ENCODE measurements around the gene TMEM119. TPM values are rescaled to one million over a fixed set of nuclear protein-coding genes. Genes with fewer than 3 reads are reported as not detected.

TMEM119 gene
- total and polyA plus RNA-seq, 9 of the 15 experiments (the other 6 are each of a cell fraction or from before 2014, with no cell fraction given), result 0.18 TPM; not detected in 8

GRCh38 chr12:108607981-108608600 is 10.2 kb upstream of the TMEM119 start (continued):
- TF ChIP-seq ETV5 (CRISPR knock-in tag; IDR thresholded peaks at IDR 0.05; ENCODE audit: low read depth), result no peak

- H3K4me3 ChIP-seq, result no peak overlapping the region
- no peaks in the 10 kb centered on the region for H3K79me2 ChIP-seq (ENCODE audit: control insufficient read depth, insufficient read depth, low read length)
- no peaks in the 10 kb centered on the region for H4K20me1 ChIP-seq (replicated peaks; ENCODE audit: control insufficient read depth, insufficient read depth, low read length)
- peaks cover 9 to 16% of the 10 kb centered on the region in 2 experiments for H3K4me1 ChIP-seq (replicated peaks in 1 of 2; ENCODE audit: control insufficient read depth in 2 of 2, insufficient read depth in 2 of 2, low read length in 2 of 2)
- H2AFZ ChIP-seq (ENCODE audit: low read depth, low read length), result no peak overlapping the region
- 50% methylated on average over 9 of the region's 9 CpGs for WGBS (ENCODE audit: insufficient coverage, low coverage, missing lambda C conversion rate)
- no peak overlapping the region; a peak in 1 of 4 replicates for H3K9ac ChIP-seq (ENCODE audit: insufficient read depth in 1 of 2, low read depth in 2 of 2, low read length in 2 of 2)
- BruUV-seq (replicated peaks), result no TSS peak
- POLR2A ChIA-PET, result no interaction called here
- CTCF ChIA-PET (ENCODE audit: low intra/inter-chr PET ratio), result no interaction called here
- H3K9me1 ChIP-seq (ENCODE audit: control insufficient read depth, insufficient read depth, low read length), result no peaks in the 10 kb centered on the region
- in situ Hi-C loops (cut with MboI), result no loop called here
- no peak overlapping the region for H3K27ac ChIP-seq (ENCODE audit: extremely low read depth, low read depth, low read length)
- no peaks in the 10 kb centered on the region for H3K27me3 ChIP-seq (ENCODE audit: control insufficient read depth in 2 of 2, insufficient read depth in 2 of 2, low read length in 2 of 2)
- no peaks in the 10 kb centered on the region for H3K36me3 ChIP-seq (ENCODE audit: control insufficient read depth, insufficient read depth, low read length)
- no peaks in the 10 kb centered on the region for H3K9me3 ChIP-seq (replicated peaks; ENCODE audit: control insufficient read depth, insufficient read depth, low read depth, low read length)
- H3K4me2 ChIP-seq (ENCODE audit: insufficient read depth, low read length), result no peak overlapping the region
- intact Hi-C loops (cut with micrococcal nuclease), result no loop called here
- DNase-seq (ENCODE audit: extremely low read depth in 1 of 4, low spot score in 3 of 4) (no peak), ATAC-seq (no peak), FAIRE-seq (no peak)
- TF ChIP-seq ELF2 (CRISPR knock-in tag; IDR thresholded peaks at IDR 0.05) (no peak), AFF1 (IDR thresholded peaks at IDR 0.05; ENCODE audit: low read depth in 1 of 2, partially characterized antibody in 2 of 2) (no peak), NCOA4 (IDR thresholded peaks at IDR 0.05; ENCODE audit: partially characterized antibody) (no peak), SETDB1 (IDR thresholded peaks at IDR 0.05; ENCODE audit: low read length) (no peak), L3MBTL2 (IDR thresholded peaks at IDR 0.05) (no peak), FOXA1 (IDR thresholded peaks at IDR 0.05; ENCODE audit: borderline replicate concordance) (no peak)
- TF ChIP-seq, protein P1, sequence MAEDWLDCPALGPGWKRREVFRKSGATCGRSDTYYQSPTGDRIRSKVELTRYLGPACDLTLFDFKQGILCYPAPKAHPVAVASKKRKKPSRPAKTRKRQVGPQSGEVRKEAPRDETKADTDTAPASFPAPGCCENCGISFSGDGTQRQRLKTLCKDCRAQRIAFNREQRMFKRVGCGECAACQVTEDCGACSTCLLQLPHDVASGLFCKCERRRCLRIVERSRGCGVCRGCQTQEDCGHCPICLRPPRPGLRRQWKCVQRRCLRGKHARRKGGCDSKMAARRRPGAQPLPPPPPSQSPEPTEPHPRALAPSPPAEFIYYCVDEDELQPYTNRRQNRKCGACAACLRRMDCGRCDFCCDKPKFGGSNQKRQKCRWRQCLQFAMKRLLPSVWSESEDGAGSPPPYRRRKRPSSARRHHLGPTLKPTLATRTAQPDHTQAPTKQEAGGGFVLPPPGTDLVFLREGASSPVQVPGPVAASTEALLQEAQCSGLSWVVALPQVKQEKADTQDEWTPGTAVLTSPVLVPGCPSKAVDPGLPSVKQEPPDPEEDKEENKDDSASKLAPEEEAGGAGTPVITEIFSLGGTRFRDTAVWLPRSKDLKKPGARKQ (CRISPR knock-in tag; IDR thresholded peaks at IDR 0.05), result no peak
- TF ChIP-seq, protein P2, sequence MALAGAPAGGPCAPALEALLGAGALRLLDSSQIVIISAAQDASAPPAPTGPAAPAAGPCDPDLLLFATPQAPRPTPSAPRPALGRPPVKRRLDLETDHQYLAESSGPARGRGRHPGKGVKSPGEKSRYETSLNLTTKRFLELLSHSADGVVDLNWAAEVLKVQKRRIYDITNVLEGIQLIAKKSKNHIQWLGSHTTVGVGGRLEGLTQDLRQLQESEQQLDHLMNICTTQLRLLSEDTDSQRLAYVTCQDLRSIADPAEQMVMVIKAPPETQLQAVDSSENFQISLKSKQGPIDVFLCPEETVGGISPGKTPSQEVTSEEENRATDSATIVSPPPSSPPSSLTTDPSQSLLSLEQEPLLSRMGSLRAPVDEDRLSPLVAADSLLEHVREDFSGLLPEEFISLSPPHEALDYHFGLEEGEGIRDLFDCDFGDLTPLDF (CRISPR knock-in tag; IDR thresholded peaks at IDR 0.05), result no peak
- TF ChIP-seq, protein P3, sequence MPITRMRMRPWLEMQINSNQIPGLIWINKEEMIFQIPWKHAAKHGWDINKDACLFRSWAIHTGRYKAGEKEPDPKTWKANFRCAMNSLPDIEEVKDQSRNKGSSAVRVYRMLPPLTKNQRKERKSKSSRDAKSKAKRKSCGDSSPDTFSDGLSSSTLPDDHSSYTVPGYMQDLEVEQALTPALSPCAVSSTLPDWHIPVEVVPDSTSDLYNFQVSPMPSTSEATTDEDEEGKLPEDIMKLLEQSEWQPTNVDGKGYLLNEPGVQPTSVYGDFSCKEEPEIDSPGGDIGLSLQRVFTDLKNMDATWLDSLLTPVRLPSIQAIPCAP (CRISPR knock-in tag; IDR thresholded peaks at IDR 0.05; ENCODE audit: borderline replicate concordance), result no peak
- TF ChIP-seq, protein P4, sequence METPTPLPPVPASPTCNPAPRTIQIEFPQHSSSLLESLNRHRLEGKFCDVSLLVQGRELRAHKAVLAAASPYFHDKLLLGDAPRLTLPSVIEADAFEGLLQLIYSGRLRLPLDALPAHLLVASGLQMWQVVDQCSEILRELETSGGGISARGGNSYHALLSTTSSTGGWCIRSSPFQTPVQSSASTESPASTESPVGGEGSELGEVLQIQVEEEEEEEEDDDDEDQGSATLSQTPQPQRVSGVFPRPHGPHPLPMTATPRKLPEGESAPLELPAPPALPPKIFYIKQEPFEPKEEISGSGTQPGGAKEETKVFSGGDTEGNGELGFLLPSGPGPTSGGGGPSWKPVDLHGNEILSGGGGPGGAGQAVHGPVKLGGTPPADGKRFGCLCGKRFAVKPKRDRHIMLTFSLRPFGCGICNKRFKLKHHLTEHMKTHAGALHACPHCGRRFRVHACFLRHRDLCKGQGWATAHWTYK (CRISPR knock-in tag; IDR thresholded peaks at IDR 0.05), result no peak
Observed at GRCh38 chr12:108606492-108606891, 8.6 kb upstream of the TMEM119 start.
